ENCODE data around the gene CCDC92. TPM values are rescaled to one million over a fixed set of nuclear protein-coding genes. Genes with fewer than 3 reads are reported as not detected.

The CCDC92 gene
- total and polyA plus RNA-seq, 2 donors (not counting 1 experiment from before 2014, with no cell fraction given), result 26.6 to 36.2 TPM

DNA sequence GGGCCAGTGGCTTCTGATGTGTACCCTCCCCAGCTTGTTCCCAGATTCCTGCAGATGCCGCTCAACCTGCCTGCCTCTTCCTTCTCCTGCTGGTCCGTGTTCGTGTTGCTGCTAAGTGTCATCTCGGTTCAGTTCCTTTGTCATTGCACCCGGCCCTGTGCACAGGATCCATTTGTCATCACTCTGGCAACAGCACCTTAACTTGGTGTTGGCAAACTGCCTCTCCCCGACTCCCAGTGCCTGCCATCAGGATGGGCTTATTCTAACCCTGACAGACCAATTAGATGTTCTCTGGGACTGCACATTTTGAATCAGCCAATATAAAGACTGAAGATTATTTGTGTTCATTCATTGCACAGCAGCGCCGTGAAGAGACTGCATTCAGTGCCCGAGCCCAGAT lies 73.3 kb downstream of the CCDC92 start:
- Histone ChIP-seq H3K4me2 (replicated peaks; ENCODE audit: low read depth, low read length, poor library complexity, severe bottlenecking) (no peak overlapping the region), H3K27me3 (replicated peaks in 1 of 4; ENCODE audit: control extremely low read depth in 1 of 4, control insufficient read depth in 3 of 4, insufficient read depth in 4 of 4, low read length in 3 of 4) (peaks cover 0 to 6% (median 0%) of the 10 kb centered on the region in 4 experiments), H3K9me3 (ENCODE audit: control extremely low read depth in 1 of 3, control insufficient read depth in 2 of 3, insufficient read depth in 1 of 3, low read length in 2 of 3) (no peaks in the 10 kb centered on the region), H2AFZ (ENCODE audit: insufficient read depth, low read depth, low read length, poor library complexity, severe bottlenecking) (no peak overlapping the region), H3K4me3 (ENCODE audit: control extremely low read depth in 1 of 5, extremely low read depth in 1 of 5, insufficient read depth in 1 of 5, low read depth in 2 of 5, low read length in 4 of 5) (no peak overlapping the region), H3K4me1 (ENCODE audit: control insufficient read depth in 2 of 2, insufficient read depth in 2 of 2, low read length in 2 of 2) (no peaks in the 10 kb centered on the region), H3K27ac (ENCODE audit: low read length in 2 of 2) (no peak overlapping the region), H3K79me2 (ENCODE audit: control insufficient read depth, insufficient read depth, low read length) (no peaks in the 10 kb centered on the region), H3K9ac (ENCODE audit: low read length) (no peak overlapping the region), H3K36me3 (replicated peaks in 1 of 2; ENCODE audit: control extremely low read depth in 1 of 2, control insufficient read depth in 1 of 2, extremely low read depth in 1 of 2, insufficient read depth in 2 of 2, low read length in 1 of 2) (no peaks in the 10 kb centered on the region), H4K20me1 (ENCODE audit: control insufficient read depth, insufficient read depth, low read length, poor library complexity, severe bottlenecking) (no peaks in the 10 kb centered on the region)
- intact Hi-C loops (cut with micrococcal nuclease), result no loop called here
- H3K27me3 Mint-ChIP-seq, result peaks cover 20% of the 10 kb centered on the region
- DNase-seq (no peak), ATAC-seq (ENCODE audit: low read depth) (no peak)
- no peak for TF ChIP-seq EZH2 (IDR thresholded peaks at IDR 0.05; ENCODE audit: borderline replicate concordance, insufficient read depth, low read depth, low read length, poor library complexity, severe bottlenecking)
- TF ChIP-seq, protein P1, sequence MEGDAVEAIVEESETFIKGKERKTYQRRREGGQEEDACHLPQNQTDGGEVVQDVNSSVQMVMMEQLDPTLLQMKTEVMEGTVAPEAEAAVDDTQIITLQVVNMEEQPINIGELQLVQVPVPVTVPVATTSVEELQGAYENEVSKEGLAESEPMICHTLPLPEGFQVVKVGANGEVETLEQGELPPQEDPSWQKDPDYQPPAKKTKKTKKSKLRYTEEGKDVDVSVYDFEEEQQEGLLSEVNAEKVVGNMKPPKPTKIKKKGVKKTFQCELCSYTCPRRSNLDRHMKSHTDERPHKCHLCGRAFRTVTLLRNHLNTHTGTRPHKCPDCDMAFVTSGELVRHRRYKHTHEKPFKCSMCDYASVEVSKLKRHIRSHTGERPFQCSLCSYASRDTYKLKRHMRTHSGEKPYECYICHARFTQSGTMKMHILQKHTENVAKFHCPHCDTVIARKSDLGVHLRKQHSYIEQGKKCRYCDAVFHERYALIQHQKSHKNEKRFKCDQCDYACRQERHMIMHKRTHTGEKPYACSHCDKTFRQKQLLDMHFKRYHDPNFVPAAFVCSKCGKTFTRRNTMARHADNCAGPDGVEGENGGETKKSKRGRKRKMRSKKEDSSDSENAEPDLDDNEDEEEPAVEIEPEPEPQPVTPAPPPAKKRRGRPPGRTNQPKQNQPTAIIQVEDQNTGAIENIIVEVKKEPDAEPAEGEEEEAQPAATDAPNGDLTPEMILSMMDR (IDR thresholded peaks at IDR 0.05), result no peak
- H3K4me1 Mint-ChIP-seq, result no peaks in the 10 kb centered on the region
- no peak overlapping the region for H3K27ac Mint-ChIP-seq
- no peak overlapping the region for H3K4me3 Mint-ChIP-seq
- CTCF ChIA-PET, result interaction anchor here (3.6 kb wide), 1 partner anchor 86 kb away, joined by 19 read pairs; no protein-coding TSS in a partner anchor
- no peaks in the 10 kb centered on the region for H3K9me3 Mint-ChIP-seq (ENCODE audit: insufficient read depth)
- POLR2A ChIA-PET, result no interaction called here
- WGBS (ENCODE audit: insufficient coverage), result 94% methylated on average over 9 of the region's 9 CpGs

DNA sequence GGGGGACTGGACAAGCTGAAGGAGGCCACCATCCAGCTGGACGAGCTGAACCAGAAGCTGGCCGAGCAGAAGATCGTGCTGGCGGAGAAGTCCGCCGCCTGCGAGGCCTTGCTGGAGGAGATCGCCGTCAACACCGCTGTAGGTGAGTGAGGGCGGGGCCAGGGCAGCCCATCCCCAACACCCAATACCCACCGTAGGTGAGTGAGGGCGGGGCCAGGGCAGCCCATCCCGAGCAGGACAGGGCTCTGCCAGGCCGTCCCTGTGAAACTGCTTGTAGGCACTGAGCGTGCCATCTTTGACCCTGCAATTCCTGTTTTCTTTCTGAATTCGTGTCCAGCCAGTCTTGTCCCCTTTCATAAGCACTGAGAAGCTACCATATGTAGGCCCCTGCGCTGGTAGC lies 74.0 kb downstream of the CCDC92 start:
- Mint-ChIP-seq H3K27me3 (peaks cover 16% of the 10 kb centered on the region), H3K4me3 (no peak overlapping the region), H3K4me1 (no peaks in the 10 kb centered on the region), H3K27ac (no peak overlapping the region), H3K9me3 (ENCODE audit: insufficient read depth) (no peaks in the 10 kb centered on the region)
- Histone ChIP-seq H3K36me3 (replicated peaks in 1 of 2; ENCODE audit: control extremely low read depth in 1 of 2, control insufficient read depth in 1 of 2, extremely low read depth in 1 of 2, insufficient read depth in 2 of 2, low read length in 1 of 2) (no peaks in the 10 kb centered on the region), H3K27me3 (replicated peaks in 1 of 4; ENCODE audit: control extremely low read depth in 1 of 4, control insufficient read depth in 3 of 4, insufficient read depth in 4 of 4, low read length in 3 of 4) (peaks cover 0 to 6% (median 0%) of the 10 kb centered on the region in 4 experiments), H3K4me1 (ENCODE audit: control insufficient read depth in 2 of 2, insufficient read depth in 2 of 2, low read length in 2 of 2) (no peaks in the 10 kb centered on the region), H3K9ac (ENCODE audit: low read length) (no peak overlapping the region), H3K4me3 (ENCODE audit: control extremely low read depth in 1 of 5, extremely low read depth in 1 of 5, insufficient read depth in 1 of 5, low read depth in 2 of 5, low read length in 4 of 5) (no peak overlapping the region), H3K79me2 (ENCODE audit: control insufficient read depth, insufficient read depth, low read length) (no peaks in the 10 kb centered on the region), H2AFZ (ENCODE audit: insufficient read depth, low read depth, low read length, poor library complexity, severe bottlenecking) (no peak overlapping the region), H4K20me1 (ENCODE audit: control insufficient read depth, insufficient read depth, low read length, poor library complexity, severe bottlenecking) (no peaks in the 10 kb centered on the region), H3K9me3 (ENCODE audit: control extremely low read depth in 1 of 3, control insufficient read depth in 2 of 3, insufficient read depth in 1 of 3, low read length in 2 of 3) (no peaks in the 10 kb centered on the region), H3K4me2 (replicated peaks; ENCODE audit: low read depth, low read length, poor library complexity, severe bottlenecking) (no peak overlapping the region), H3K27ac (ENCODE audit: low read length in 2 of 2) (no peak overlapping the region)
- TF ChIP-seq EZH2 (IDR thresholded peaks at IDR 0.05; ENCODE audit: borderline replicate concordance, insufficient read depth, low read depth, low read length, poor library complexity, severe bottlenecking), result no peak
- TF ChIP-seq, protein P1 (IDR thresholded peaks at IDR 0.05), result no peak
- intact Hi-C loops (cut with micrococcal nuclease), result no loop called here
- WGBS (ENCODE audit: insufficient coverage), result 96% methylated on average over 18 of the region's 18 CpGs
- POLR2A ChIA-PET, result no interaction called here
- ATAC-seq (ENCODE audit: low read depth) (no peak), DNase-seq (no peak)
- CTCF ChIA-PET, result interaction anchor here (3.6 kb wide), 1 partner anchor 87 kb away, joined by 19 read pairs; no protein-coding TSS in a partner anchor
